Endometrial microvascular endothelial cells (primary cell): ENCODE measurements around the gene SLC41A3. TPM values are rescaled to one million over a fixed set of nuclear protein-coding genes. Genes with fewer than 3 reads are reported as not detected.

Experiments used
- in situ Hi-C: cut with HindIII; loops from 2 replicates; pipeline ENCODE4 v1.10.0; 2017; ENCODE audit warnings: low sequenced_read_pairs, low pct_unique_long_range_greater_than_20kb; ENCODE audit errors: inconsistent ontology term
- total RNA-seq: library from RNA; depleted of rRNA; stranded (reverse); fragments of >200 nt; gene quantifications from one replicate; pipeline ENCODE4 v1.2.3, GENCODE V29; 2015; ENCODE audit errors: inconsistent ontology term

SLC41A3 gene
- total RNA-seq, 1 donor from 2014 or later: 50.3 TPM

DNA sequence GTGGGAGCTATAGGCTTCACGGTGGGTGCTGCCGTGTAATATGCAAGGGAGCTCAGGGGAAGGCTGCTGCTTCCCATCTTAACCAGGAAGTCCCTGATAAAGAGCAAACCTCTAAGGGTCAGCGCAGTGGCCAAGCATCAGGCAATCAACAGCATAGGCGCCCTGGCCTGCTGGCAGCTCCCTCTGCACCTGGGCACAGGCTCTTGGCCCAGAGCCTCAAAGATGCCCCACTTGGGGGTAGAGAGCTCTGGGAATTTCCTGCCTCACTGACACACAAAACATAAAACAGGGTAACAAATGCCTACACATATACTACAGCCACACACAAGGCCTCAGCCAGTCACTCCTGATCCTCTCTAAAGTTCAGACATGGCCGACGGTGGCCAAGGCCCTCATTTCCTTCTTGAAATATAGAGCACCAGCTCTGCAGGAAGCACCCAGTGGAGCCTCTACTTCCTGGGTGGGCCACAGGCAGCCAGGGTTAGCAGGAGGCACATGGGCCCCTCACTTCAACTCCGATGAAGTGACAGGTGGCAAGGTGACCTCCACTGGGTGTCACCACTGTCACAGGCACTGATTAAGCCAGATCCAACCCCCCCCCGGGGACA lies 20.5 kb downstream of the SLC41A3 start:
- in situ Hi-C loops: no loop called here

DNA sequence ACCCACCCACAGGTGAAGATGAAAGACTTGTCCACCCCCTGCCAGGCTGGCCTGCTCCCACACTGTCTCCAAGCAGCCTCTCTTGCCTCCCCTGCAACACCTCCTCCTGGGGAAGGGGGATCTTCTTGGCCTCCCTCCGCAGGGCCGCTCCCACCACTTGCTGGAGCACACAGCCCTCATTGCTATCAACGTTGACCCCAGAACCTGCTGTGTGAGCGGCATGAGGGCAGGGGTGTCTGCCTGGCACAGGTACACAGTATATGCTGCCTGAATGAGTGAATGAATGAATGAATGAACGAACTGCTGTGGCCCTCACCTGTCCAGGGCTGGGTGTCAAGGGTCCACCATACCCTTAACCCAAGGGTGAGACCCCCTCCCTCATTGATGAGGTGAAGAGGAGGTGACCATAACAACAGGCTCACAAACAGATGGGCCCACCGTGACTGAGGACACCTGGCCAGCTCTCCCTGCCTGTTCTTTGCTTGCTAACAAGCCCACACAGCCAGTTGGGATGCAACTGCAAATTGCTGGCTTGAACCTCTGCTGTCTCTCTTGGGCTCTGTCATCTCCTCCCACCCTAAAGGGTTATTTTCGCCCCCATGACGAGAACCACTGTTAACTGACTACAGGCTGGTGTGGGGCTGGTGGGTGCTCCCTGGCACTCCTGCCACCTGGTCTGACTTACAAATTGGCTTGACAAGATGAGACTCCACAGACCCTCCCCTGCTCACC lies 22.5 kb downstream of the SLC41A3 start:
- in situ Hi-C loops: no loop called here

DNA sequence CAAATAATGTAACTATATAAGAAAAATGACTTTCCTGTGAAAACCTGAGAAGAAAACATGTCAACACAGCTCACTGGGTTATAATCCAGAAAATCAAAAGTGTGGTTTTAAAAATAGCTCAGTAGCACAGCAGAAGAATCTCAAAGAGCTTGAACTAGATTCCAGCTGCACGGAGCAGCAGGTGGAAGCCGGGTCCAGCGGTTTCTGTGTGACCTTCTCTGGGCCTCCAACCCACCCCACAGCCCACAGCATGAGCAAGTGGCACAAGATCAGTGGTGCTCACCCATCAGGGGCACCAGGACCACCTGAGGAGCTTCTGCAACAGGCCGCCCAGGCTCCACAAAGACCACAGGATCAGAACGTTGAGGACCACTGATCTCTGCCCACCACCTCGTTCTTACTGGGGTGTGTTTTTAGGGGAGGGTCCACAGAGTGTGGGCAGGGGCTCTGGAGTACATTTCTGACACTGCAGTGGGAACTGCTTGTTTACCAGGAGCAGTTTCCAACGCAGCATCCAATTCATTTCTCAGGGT lies 23.2 kb downstream of the SLC41A3 start:
- in situ Hi-C loops: no loop called here

DNA sequence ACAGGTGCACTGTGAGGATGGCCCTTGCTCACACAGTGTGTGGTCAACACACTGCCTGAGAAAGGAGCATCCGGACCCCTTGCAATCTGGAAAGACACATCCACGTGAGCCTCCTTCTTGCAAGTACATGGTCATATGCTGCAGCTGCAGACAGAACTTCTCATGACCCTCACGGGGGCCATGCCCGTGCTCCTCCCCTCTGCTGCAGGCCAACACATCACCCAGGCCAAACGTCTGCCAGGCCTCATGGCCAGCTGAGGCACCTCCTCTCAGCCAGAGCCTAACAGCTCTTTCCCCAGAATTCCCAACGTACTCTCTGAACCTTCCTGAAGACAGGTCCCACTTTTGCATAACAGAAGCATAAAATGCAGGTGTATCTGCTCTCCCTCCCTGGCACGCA lies 25.3 kb downstream of the SLC41A3 start:
- in situ Hi-C loops: no loop called here

DNA sequence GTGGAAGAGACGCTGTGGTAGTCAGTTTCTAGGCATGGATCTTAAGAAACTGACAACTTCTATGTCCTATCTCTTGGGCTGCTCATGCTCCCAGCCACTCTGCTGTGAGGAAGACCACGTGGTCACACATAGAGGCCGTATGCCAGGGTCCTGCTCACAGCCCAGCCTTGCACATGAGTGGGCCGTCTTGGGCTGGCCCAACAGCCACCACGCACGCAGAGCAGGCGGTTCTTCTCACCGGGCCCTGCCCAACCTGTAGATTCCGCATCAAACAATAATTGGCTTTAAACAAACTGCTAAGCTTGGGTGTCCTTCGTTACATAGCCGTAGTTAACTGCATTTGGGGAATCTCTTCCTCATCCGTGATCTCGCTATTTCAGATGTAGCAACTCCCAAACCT lies 26.0 kb downstream of the SLC41A3 start:
- in situ Hi-C loops: no loop called here

DNA sequence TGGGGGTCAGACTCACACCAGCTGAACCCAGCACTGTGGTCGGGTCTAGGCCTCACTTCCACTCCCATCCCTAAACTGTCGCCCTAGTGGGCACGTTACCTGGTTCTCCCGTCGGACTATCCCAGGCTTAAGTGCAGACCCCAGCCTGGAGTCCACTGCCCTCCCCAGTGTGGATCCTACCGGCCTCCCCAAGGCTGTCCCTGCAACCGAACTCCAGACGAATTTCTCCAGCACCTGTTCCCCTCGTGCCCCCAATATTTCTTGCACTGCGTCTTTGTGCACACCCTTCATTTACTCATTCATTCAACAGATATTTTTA lies 26.5 kb downstream of the SLC41A3 start:
- in situ Hi-C loops: no loop called here

DNA sequence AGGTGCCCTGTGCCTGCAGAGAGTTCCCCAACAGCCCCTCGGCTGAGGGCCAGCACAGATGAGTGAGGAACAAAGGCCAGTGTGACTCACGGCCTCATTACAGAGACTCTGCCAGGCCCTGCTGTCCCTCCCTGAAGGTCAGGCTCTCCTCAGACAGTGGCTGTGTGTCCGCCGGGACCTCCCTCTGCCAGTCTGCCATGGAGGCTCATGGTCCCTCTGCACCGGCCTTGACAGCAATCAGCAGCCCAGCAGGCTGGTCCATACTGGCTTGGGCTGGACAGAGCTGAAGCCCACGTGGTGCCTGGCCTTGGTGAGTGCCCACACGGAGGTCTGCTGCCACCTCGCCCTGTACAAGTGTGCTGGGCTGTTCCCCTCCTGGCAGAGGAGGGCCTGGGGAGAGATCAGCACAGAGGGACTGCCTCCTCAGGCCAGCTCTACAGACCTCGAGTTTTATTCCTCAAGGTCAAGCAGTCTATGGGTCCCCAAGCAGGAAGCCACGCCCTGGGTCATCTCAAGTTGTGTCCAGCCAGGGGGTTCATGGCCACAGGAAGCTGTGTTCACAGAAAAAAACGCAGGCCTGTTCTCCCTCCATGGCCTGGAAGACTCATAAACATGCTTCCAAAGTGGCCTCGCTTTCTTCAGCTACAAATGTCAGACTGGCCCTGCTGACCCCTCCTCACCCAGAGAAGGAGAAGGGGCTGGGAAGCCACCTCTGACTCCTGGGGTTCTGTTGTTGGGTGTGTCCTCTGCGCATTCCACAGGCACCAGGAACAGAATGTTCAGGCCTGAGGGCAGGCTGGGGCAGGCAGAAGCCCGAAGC lies 27.0 kb downstream of the SLC41A3 start:
- in situ Hi-C loops: no loop called here

DNA sequence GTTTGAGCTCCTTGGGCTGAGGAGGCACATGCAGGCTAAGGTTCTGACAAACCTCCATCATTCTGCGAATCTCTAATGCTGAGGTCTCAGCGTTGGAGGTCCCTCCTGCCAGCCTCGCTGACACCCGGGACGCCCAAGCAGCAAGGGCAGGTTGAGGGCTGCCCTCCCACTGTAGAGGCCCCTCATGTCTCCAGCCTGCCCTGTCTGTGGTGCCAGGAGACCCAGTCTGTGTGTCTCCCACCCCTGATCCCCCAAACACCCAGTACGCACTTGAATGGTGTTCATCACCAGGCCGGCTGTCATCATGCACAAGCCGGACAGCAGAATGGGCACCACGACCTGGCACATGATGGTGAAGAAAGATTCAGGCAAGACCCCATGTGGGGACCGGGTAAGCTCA lies 27.8 kb downstream of the SLC41A3 start:
- in situ Hi-C loops: no loop called here

DNA sequence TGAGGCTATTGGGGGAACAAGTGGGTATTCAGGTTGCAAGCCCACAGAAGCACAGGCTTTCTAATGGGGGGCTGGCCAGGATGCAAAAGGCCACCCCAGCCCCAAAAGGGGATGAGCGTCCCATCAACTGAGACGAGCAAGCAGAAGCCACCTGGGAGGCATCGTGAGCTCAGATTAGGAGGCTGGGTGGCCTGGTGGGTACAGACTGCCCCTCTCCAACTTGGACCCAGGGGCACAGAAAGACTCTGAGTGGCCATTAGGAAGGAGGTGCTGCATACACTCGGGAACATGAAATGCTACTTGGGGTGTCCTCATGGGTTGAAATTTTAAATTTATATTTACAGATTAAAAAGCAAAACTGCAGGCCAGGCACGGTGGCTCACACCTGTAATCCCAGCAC lies 29.1 kb downstream of the SLC41A3 start:
- in situ Hi-C loops: no loop called here

DNA sequence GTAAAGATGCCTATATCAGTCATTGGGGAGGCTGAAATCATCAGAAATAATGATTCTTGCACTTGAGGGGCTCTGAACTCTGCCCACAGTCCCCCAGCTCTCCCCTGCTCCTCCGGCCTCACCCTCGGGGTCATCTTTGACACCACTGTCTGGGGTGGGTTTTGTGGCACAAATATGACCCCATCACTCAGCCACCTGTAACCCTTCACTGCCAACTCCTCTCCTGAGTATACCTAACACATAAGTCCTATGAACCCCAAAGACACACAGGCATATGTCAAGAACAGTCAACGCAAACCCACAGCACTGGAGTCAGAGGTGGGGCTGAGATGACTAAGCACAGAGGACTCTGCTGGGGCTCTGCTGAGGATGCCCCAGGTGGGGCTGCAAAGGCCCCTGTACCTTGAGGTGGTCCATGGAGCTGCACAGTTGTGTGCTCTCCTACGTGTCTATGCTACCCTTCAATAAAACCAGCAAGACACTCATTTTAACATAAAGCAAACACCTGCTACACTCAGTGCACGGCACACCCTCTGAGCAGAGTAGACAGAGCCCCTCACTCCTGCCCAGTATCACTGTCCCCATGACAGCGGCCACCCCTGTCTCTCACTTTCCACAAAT lies 29.9 kb downstream of the SLC41A3 start:
- in situ Hi-C loops: no loop called here

DNA sequence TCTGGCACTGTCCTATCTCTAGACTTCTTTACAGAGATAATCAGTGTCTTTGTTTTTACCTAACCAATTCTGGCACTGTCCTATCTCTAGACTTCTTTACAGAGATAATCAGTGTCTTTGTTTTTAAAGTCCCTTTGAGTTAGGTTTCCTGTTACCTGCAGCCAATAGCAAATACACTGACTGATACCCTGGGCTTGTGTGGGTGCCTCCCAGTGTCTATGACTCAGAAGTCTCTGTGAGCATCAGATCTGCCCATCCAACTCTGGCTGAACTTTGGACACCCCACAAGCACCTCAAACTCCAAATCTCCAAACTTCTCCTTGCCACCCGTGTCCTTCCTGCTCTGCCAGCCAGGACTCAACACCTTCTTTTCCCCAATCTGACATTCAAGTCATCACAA lies 30.4 kb downstream of the SLC41A3 start:
- in situ Hi-C loops: no loop called here

DNA sequence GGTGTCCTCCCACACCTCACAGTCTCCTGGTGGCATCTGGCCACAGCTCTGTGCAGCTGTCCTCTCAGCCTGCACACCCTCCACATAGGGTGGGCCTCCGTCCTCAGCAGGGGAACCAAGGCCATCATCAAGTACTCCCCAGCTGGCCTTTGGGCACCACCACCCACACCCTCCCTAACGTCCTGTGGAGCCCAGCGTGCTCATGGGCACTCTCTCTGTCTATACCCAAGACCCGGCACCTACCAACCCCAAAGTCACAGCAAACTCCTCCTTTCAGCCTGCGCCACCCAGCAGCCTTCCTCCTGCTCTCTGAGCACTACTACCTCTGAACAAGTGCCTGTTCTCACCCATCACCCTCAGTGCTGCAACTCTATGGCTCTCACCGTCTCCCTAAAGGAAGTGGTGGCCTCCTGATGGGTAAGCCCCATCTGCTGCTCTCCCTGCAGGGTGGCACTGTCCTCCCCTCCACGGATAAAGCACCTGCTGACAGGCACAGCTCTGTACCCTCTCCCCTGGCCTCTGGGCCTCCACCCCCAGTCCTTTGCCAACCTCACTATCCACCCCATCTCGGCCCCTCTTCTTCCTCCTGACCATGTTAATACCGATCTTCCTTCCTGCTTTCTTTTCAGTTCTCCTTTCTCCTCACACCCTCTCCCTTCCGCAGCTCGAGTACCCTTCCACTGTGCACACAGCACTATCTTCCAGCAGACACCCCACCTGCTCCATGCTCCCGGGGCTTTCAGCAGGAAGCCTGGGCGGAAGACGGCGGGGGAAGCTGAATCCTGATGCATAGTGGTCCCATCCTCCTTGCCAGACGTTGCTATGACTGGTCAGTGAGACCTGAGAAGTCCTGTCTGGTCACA lies 31.5 kb downstream of the SLC41A3 start:
- in situ Hi-C loops: no loop called here

DNA sequence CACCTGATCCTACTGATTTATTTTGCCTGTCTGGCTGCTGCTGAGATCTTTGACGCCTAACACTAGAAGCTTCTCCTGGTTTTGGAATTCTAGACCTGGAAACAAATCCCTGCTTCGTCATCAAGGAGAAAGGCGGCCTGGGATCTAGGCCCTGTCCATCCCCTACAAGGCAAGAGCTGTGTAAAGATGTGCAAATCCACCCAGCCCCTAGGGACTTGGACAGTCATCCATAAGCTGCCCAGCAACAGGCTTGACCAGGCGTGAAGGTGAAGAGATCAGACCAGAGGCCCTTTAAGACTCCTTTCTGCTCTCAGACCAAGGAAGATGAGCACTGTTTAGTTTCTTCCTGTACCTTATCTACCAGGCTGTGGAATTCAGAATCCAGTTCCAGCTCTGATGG lies 32.2 kb downstream of the SLC41A3 start:
- in situ Hi-C loops: no loop called here

DNA sequence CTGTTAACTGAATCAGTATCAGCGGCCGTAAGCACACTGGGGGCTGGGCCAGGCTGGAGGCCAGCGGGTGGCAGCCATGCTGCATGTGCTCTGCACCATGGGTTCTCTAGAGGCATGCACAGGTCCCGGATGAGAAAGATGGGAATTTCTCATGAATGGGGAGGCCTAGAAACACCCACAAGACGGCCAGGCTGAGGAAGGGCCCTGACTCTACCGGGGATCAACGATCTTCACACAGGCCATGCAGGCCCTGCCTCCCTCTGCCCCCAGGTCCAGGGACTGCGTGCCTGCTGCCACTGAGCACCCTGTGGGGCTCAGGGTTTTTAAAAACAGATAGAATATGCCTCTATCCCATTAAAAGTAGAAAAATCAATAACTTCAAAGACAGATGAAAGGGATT lies 32.7 kb downstream of the SLC41A3 start:
- in situ Hi-C loops: no loop called here

DNA sequence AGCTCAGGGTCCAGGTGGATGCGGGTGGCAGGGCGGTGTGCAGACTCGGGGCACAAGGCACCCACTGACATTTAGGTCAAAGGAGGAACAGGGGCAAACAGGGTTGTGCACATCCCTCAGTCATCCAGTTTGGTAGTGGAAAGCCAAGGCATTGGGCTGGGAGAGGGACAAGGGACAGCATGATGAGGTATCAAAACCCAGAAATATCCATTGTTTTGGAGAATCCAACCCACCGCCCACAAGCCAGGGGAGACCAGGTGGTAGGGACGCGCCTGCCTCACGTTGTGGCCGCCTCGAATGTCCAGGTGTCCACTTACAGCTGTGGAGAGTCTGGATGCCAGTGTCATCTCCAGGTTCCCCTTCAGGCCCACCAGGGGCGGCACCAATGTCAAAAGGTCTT lies 33.3 kb downstream of the SLC41A3 start:
- in situ Hi-C loops: no loop called here

DNA sequence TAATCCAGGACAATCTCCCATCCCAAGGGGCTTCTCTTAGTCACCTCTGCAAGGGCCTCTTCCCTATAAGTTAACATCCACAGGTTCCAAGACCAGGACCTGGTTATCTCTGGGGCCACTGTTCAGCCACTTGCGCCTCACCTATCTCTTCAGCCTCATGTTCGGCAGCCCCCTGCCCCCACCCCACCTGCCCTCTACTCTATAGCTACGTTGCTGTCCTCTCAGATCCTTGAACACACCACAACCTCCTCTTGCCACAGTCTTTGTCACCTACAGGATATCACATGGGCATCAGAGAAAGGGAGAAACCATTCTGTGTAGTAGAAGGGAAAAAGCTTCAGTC lies 33.9 kb downstream of the SLC41A3 start:
- in situ Hi-C loops: no loop called here

DNA sequence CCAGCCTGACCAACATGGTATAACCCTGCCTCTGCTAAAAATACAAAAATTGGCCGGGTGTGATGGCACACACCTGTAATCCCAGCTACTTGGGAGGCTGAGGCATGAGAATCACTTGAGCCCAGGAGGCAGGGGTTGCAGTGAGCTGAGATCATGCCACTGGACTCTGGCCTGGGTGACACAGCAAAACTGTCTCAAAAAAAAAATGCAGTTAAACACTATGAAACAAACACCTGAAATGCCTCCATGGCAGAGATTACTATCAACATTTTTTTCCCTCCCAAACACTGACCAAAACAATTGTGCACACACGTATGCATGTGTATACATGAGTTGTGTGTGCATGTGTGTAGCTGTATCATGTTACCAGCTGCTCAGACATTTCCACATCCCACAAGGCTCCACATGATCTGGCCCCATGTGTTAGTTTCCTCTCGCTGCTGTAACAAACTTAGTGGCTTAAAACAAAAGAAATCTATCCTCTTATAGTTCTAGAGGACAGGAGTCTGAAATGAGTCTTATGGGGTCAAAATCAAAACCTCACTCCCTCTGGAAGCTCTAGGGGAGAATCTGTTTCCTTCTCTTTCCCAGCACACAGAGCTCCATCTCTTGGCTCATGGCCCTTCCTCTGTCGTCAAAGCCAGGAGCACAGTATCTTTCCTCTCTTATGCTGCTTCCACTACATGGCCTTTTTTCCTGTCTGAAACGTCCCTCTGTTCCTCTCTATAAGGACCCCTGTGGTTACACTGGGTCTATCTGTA lies 34.5 kb downstream of the SLC41A3 start:
- in situ Hi-C loops: no loop called here

DNA sequence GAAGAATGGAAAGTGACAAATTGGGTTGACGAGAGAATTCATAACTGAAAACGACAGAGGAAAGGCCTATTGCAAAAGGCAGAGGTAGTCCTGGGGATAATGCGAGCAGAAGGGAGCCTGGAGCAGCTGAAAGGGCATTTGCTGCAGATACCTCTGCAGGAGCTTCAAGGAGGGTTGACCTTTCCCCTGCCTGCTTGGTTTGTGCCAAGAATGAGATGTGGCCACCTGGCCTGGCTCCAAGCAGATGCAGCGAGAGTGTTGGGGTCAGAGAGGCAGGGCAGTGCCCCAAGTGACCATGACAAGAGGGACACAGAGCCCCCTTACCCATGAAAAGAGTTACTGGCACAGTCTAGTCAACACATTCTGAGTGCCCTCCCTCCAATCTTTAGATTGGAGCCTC lies 43.5 kb downstream of the SLC41A3 start:
- in situ Hi-C loops: no loop called here
